Hepatocyte (in vitro differentiated cells): ENCODE measurements around the gene SLC35C1.

Experiments used
- EZH2 ChIP-seq: fragments of 200-600 bp; sonication (generic); IDR thresholded peaks from 2 replicates; pipeline ENCODE4 v1.6.1; 2016; ENCODE audit warnings: antibody characterized with exemption, mild to moderate bottlenecking, borderline replicate concordance
- EZH2phosphoT487 ChIP-seq: fragments of 200-600 bp; sonication (generic); IDR thresholded peaks from one replicate; pipeline ENCODE4 v1.6.1; 2018; ENCODE audit warnings: antibody characterized with exemption, mild to moderate bottlenecking, low read depth, moderate library complexity; ENCODE audit not compliant: unreplicated experiment, severe bottlenecking
- TF ChIP-seq, protein P1 (sequence below): fragments of 200-600 bp; sonication (generic); IDR thresholded peaks from 2 replicates; pipeline ENCODE4 v1.5.1; 2016; ENCODE audit warnings: antibody characterized with exemption, mild to moderate bottlenecking; ENCODE audit not compliant: poor library complexity

DNA sequence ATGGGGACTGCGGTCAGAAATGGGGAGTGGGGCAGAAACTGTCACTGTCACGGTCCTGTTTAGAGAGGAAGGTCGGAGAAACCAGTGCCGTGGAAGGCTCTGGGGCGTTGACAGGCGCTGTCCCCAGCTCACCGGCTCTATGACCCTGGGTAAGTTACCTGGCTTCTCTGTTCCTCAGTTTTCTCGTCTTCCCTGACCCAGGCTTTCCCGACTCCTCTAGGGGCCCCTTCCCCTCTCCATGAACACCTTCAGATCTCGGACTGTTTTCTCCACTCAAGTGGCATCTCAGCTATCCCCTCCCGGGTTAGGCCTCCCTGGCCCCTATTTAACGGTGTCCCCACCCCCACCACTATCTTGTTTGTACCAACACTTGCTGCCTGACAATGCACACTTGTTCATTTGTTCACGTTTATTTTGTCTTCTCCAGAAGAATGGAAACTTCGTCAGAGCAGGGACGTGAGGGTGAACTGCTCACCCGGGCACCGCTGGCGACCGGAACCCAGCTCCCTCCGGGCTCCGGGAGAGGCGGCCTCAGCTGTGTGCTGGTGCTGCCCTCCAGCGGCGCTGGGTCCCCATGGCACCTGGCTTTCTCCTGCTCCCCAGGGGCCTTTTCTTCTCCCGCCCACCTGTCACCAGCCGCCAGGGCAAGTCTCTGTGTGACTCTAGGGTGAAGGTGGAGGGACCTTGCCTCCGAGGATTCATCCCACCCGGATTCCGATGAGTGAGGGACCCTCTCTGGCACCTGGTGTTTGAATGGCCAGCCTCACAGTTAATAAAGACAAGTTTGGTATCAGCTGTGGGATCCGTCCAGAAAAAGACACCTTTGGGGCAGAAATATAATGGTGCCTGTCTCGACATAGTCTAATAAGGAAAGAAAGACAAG is 33.1 kb upstream of the SLC35C1 start:
- TF ChIP-seq, protein P1, sequence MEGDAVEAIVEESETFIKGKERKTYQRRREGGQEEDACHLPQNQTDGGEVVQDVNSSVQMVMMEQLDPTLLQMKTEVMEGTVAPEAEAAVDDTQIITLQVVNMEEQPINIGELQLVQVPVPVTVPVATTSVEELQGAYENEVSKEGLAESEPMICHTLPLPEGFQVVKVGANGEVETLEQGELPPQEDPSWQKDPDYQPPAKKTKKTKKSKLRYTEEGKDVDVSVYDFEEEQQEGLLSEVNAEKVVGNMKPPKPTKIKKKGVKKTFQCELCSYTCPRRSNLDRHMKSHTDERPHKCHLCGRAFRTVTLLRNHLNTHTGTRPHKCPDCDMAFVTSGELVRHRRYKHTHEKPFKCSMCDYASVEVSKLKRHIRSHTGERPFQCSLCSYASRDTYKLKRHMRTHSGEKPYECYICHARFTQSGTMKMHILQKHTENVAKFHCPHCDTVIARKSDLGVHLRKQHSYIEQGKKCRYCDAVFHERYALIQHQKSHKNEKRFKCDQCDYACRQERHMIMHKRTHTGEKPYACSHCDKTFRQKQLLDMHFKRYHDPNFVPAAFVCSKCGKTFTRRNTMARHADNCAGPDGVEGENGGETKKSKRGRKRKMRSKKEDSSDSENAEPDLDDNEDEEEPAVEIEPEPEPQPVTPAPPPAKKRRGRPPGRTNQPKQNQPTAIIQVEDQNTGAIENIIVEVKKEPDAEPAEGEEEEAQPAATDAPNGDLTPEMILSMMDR, result peak; percentile 95
- no peak for TF ChIP-seq EZH2
- no peak for TF ChIP-seq EZH2phosphoT487
